Measurements from ENCODE around the gene AFAP1L2. TPM values are rescaled to one million over a fixed set of nuclear protein-coding genes. Genes with fewer than 3 reads are reported as not detected.

AFAP1L2 gene
- total RNA-seq, 1 donor from 2014 or later: under 0.01 TPM

- DNase-seq (ENCODE audit: low read depth in 2 of 2): no peak
These were observed 130.4 kb downstream of the AFAP1L2 start for GRCh38 chr10:114273910-114274309.

GRCh38 chr10:114272696-114273095 is 131.6 kb downstream of the AFAP1L2 start:
- no peak for DNase-seq (ENCODE audit: low read depth in 2 of 2)

GRCh38 chr10:114271779-114272167 is 132.5 kb downstream of the AFAP1L2 start:
- DNase-seq (ENCODE audit: low read depth in 2 of 2): peak; percentile 84 to 87

GRCh38 chr10:114271075-114271778 is 133.1 kb downstream of the AFAP1L2 start:
- DNase-seq (ENCODE audit: low read depth in 2 of 2): peak in 1 of 2 donors; percentile 18

- peak in 1 of 2 donors; percentile 63 for DNase-seq (ENCODE audit: low read depth in 2 of 2)
These were observed 137.8 kb downstream of the AFAP1L2 start for GRCh38 chr10:114266521-114266920.

GRCh38 chr10:114265392-114266053 is 138.8 kb downstream of the AFAP1L2 start:
- no peak for DNase-seq (ENCODE audit: low read depth in 2 of 2)

- DNase-seq (ENCODE audit: low read depth in 2 of 2): no peak
These were observed 141.8 kb downstream of the AFAP1L2 start for GRCh38 chr10:114262496-114262895.

- DNase-seq (ENCODE audit: low read depth in 2 of 2): peak in 1 of 2 donors; percentile 15
These were observed 143.2 kb downstream of the AFAP1L2 start for GRCh38 chr10:114261076-114261475.

GRCh38 chr10:114260366-114260765 is 143.9 kb downstream of the AFAP1L2 start:
- no peak for DNase-seq (ENCODE audit: low read depth in 2 of 2)

GRCh38 chr10:114259824-114260223 is 144.5 kb downstream of the AFAP1L2 start:
- DNase-seq (ENCODE audit: low read depth in 2 of 2): no peak

GRCh38 chr10:114258274-114258840 is 145.9 kb downstream of the AFAP1L2 start:
- DNase-seq (ENCODE audit: low read depth in 2 of 2): no peak

- DNase-seq (ENCODE audit: low read depth in 2 of 2): no peak
These were observed 146.8 kb downstream of the AFAP1L2 start for GRCh38 chr10:114257498-114257897.

- no peak for DNase-seq (ENCODE audit: low read depth in 2 of 2)
These were observed 147.5 kb downstream of the AFAP1L2 start for GRCh38 chr10:114256822-114257221.

GRCh38 chr10:114256008-114256765 is 148.1 kb downstream of the AFAP1L2 start:
- no peak for DNase-seq (ENCODE audit: low read depth in 2 of 2)

GRCh38 chr10:114255227-114255626 is 149.1 kb downstream of the AFAP1L2 start:
- no peak for DNase-seq (ENCODE audit: low read depth in 2 of 2)

GRCh38 chr10:114252883-114253282 is 151.4 kb downstream of the AFAP1L2 start:
- DNase-seq (ENCODE audit: low read depth in 2 of 2): no peak

GRCh38 chr10:114252092-114252491 is 152.2 kb downstream of the AFAP1L2 start:
- DNase-seq (ENCODE audit: low read depth in 2 of 2): no peak

GRCh38 chr10:114250716-114251115 is 153.6 kb downstream of the AFAP1L2 start:
- no peak for DNase-seq (ENCODE audit: low read depth in 2 of 2)

GRCh38 chr10:114250236-114250635 is 154.1 kb downstream of the AFAP1L2 start:
- no peak for DNase-seq (ENCODE audit: low read depth in 2 of 2)

GRCh38 chr10:114246679-114247305 is 157.5 kb downstream of the AFAP1L2 start:
- peak in 1 of 2 donors; percentile 5 for DNase-seq (ENCODE audit: low read depth in 2 of 2)

- DNase-seq (ENCODE audit: low read depth in 2 of 2): no peak
These were observed 159.0 kb downstream of the AFAP1L2 start for GRCh38 chr10:114245121-114245791.

Measured in lung microvascular endothelial cell (primary cell).